WERI-Rb-1 (cell line): ENCODE results near the gene GLB1L2.

Experiments used
- DNase-seq: peaks from one replicate; pipeline ENCODE4 v3.0.0-alpha.2; 2020
- H3K27ac ChIP-seq: fragments of 250-450 bp; sonication (Bioruptor Pico); 2 replicates; pipeline ENCODE4 v1.5.1; 2020; ENCODE audit warnings: mild to moderate bottlenecking, moderate library complexity
- H3K27me3 ChIP-seq: fragments of 250-450 bp; sonication (Bioruptor Pico); 2 replicates; pipeline ENCODE4 v1.5.1; 2021; ENCODE audit warnings: mild to moderate bottlenecking, low read depth, moderate library complexity; ENCODE audit not compliant: insufficient read depth, severe bottlenecking
- H3K36me3 ChIP-seq: fragments of 250-450 bp; sonication (Bioruptor Pico); 2 replicates; pipeline ENCODE4 v1.5.1; 2020; ENCODE audit warnings: mild to moderate bottlenecking, moderate library complexity
- H3K4me3 ChIP-seq: 2 replicates; pipeline ENCODE4 v1.5.1; 2011; ENCODE audit warnings: low read depth, mild to moderate bottlenecking, control low read depth, low read length
- H3K9me3 ChIP-seq: fragments of 250-450 bp; sonication (Bioruptor Pico); 2 replicates; pipeline ENCODE4 v1.5.1; 2021; ENCODE audit warnings: mild to moderate bottlenecking, moderate library complexity; ENCODE audit not compliant: severe bottlenecking
- CTCF ChIP-seq: IDR thresholded peaks from 2 replicates; pipeline ENCODE4 v1.5.1; 2011; ENCODE audit warnings: low read depth, mild to moderate bottlenecking, control low read depth, inconsistent platforms, low read length

The GLB1L2 gene

GRCh38 chr11:134372536-134372935 lies 40.7 kb downstream of the GLB1L2 start:
- no peaks in the 10 kb centered on the region for H3K9me3 ChIP-seq
- H3K4me3 ChIP-seq, result no peak overlapping the region
- H3K36me3 ChIP-seq, result peaks cover 30% of the 10 kb centered on the region
- no peak overlapping the region for H3K27ac ChIP-seq
- no peak for DNase-seq
- no peak for TF ChIP-seq CTCF
- no peaks in the 10 kb centered on the region for H3K27me3 ChIP-seq

- no peak for TF ChIP-seq CTCF
- Histone ChIP-seq H3K9me3 (no peaks in the 10 kb centered on the region), H3K27ac (no peak overlapping the region), H3K27me3 (no peaks in the 10 kb centered on the region), H3K4me3 (no peak overlapping the region), H3K36me3 (peaks cover 30% of the 10 kb centered on the region)
- DNase-seq, result peak; percentile 26
These were observed 41.2 kb downstream of the GLB1L2 start for GRCh38 chr11:134372961-134373360.

- no peak for DNase-seq
- TF ChIP-seq CTCF, result no peak
- Histone ChIP-seq H3K9me3 (no peaks in the 10 kb centered on the region), H3K27ac (no peak overlapping the region), H3K4me3 (no peak overlapping the region), H3K27me3 (no peaks in the 10 kb centered on the region), H3K36me3 (peaks cover 28% of the 10 kb centered on the region)
These were observed 41.8 kb downstream of the GLB1L2 start for GRCh38 chr11:134373591-134374052.

GRCh38 chr11:134374171-134374570 lies 42.4 kb downstream of the GLB1L2 start:
- no peak for TF ChIP-seq CTCF
- no peak for DNase-seq
- Histone ChIP-seq H3K27ac (no peak overlapping the region), H3K27me3 (no peaks in the 10 kb centered on the region), H3K9me3 (no peaks in the 10 kb centered on the region), H3K4me3 (no peak overlapping the region), H3K36me3 (peaks cover 26% of the 10 kb centered on the region)

- DNase-seq, result no peak
- Histone ChIP-seq H3K4me3 (no peak overlapping the region), H3K27me3 (no peaks in the 10 kb centered on the region), H3K36me3 (peaks cover 26% of the 10 kb centered on the region), H3K9me3 (no peaks in the 10 kb centered on the region), H3K27ac (no peak overlapping the region)
- no peak for TF ChIP-seq CTCF
These were observed 43.2 kb downstream of the GLB1L2 start for GRCh38 chr11:134374891-134375550.
